ENCODE data around the gene NR4A3. TPM values are rescaled to one million over a fixed set of nuclear protein-coding genes. Genes with fewer than 3 reads are reported as not detected.

NR4A3 gene
- polyA plus RNA-seq, 1 donor (not counting 4 experiments of a cell fraction or from before 2014, with no cell fraction given): 0.16 TPM

DNA sequence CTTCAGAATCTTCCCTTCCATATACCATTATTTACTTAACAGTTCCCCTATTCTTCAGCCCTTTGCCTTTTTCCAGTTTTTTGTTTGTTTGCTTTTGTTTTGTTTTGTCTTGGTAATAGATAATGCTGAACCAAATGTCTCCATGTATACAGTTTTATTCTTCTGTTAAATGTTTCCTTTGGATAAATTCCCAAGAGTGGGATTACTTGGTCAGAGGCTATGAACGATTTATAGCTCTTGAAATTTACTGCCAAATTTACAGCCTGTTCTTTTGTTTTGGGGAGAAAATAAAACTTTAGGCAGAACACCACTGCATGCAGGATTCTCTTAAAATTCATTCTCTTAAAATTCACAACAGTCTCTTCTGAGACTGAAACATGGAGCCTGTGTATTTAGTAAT is 38.6 kb downstream of the NR4A3 start:
- no peak overlapping the region for H3K4me3 ChIP-seq (ENCODE audit: control insufficient read depth in 2 of 3, extremely low read depth in 1 of 3, insufficient read depth in 2 of 3, low read depth in 1 of 3, low read length in 3 of 3)
- H3K9me1 ChIP-seq (ENCODE audit: control insufficient read depth, extremely low read depth, insufficient read depth, low read length): no peaks in the 10 kb centered on the region
- dilution Hi-C loops (cut with MboI; ENCODE audit: extremely low pct_ligation_motif_present, low sequenced_read_pairs): no loop called here
- no peak for DNase-seq (ENCODE audit: low read depth, low spot score)
- TF ChIP-seq EZH2 (IDR thresholded peaks at IDR 0.05; ENCODE audit: low read length): no peak
- TF ChIP-seq, protein P1, sequence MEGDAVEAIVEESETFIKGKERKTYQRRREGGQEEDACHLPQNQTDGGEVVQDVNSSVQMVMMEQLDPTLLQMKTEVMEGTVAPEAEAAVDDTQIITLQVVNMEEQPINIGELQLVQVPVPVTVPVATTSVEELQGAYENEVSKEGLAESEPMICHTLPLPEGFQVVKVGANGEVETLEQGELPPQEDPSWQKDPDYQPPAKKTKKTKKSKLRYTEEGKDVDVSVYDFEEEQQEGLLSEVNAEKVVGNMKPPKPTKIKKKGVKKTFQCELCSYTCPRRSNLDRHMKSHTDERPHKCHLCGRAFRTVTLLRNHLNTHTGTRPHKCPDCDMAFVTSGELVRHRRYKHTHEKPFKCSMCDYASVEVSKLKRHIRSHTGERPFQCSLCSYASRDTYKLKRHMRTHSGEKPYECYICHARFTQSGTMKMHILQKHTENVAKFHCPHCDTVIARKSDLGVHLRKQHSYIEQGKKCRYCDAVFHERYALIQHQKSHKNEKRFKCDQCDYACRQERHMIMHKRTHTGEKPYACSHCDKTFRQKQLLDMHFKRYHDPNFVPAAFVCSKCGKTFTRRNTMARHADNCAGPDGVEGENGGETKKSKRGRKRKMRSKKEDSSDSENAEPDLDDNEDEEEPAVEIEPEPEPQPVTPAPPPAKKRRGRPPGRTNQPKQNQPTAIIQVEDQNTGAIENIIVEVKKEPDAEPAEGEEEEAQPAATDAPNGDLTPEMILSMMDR (optimal IDR thresholded peaks at IDR 0.05 in 1 of 3, IDR thresholded peaks at IDR 0.05 in 1 of 3, conservative IDR thresholded peaks at IDR 0.05 in 1 of 3; ENCODE audit: extremely low read depth in 1 of 3, insufficient read depth in 2 of 3, low read length in 3 of 3): no peak
- FAIRE-seq: no peak
- no peak overlapping the region for H3K27ac ChIP-seq (ENCODE audit: control insufficient read depth, insufficient read depth, low read length)
- no peaks in the 10 kb centered on the region for H3K36me3 ChIP-seq (ENCODE audit: control insufficient read depth in 2 of 2, extremely low read depth in 1 of 2, insufficient read depth in 2 of 2, low read length in 2 of 2)
- H3K79me2 ChIP-seq (ENCODE audit: control insufficient read depth, insufficient read depth, low read length): no peaks in the 10 kb centered on the region
- H2AFZ ChIP-seq (ENCODE audit: control insufficient read depth, low read length): no peak overlapping the region
- H3K4me2 ChIP-seq (ENCODE audit: control insufficient read depth, extremely low read depth, insufficient read depth, low read depth, low read length): no peak overlapping the region
- no peaks in the 10 kb centered on the region for H3K4me1 ChIP-seq (ENCODE audit: control insufficient read depth, extremely low read depth, insufficient read depth, low read length)
- H3K27me3 ChIP-seq (ENCODE audit: control insufficient read depth, extremely low read depth, insufficient read depth, low read length): no peaks in the 10 kb centered on the region
- no peaks in the 10 kb centered on the region for H3K9me3 ChIP-seq (ENCODE audit: control insufficient read depth, low read depth, low read length)
- H4K20me1 ChIP-seq (ENCODE audit: control insufficient read depth, extremely low read depth, insufficient read depth, low read length): no peaks in the 10 kb centered on the region
- H3K9ac ChIP-seq (ENCODE audit: control insufficient read depth, extremely low read depth, insufficient read depth, low read length): no peak overlapping the region

DNA sequence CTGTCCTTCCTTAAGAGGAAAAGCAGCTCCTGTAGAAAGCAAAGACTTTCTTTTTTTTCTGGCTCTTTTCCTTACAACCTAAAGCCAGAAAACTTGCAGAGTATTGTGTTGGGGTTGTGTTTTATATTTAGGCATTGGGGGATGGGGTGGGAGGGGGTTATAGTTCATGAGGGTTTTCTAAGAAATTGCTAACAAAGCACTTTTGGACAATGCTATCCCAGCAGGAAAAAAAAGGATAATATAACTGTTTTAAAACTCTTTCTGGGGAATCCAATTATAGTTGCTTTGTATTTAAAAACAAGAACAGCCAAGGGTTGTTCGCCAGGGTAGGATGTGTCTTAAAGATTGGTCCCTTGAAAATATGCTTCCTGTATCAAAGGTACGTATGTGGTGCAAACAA is 42.3 kb downstream of the NR4A3 start:
- TF ChIP-seq, protein P1 (optimal IDR thresholded peaks at IDR 0.05 in 1 of 3, IDR thresholded peaks at IDR 0.05 in 1 of 3, conservative IDR thresholded peaks at IDR 0.05 in 1 of 3; ENCODE audit: extremely low read depth in 1 of 3, insufficient read depth in 2 of 3, low read length in 3 of 3): no peak
- TF ChIP-seq EZH2 (IDR thresholded peaks at IDR 0.05; ENCODE audit: low read length): no peak
- no peak overlapping the region for H3K4me3 ChIP-seq (ENCODE audit: control insufficient read depth in 2 of 3, extremely low read depth in 1 of 3, insufficient read depth in 2 of 3, low read depth in 1 of 3, low read length in 3 of 3)
- H3K9me3 ChIP-seq (ENCODE audit: control insufficient read depth, low read depth, low read length): no peaks in the 10 kb centered on the region
- dilution Hi-C loops (cut with MboI; ENCODE audit: extremely low pct_ligation_motif_present, low sequenced_read_pairs): no loop called here
- DNase-seq (ENCODE audit: low read depth, low spot score): no peak
- H3K9ac ChIP-seq (ENCODE audit: control insufficient read depth, extremely low read depth, insufficient read depth, low read length): no peak overlapping the region
- no peaks in the 10 kb centered on the region for H3K4me1 ChIP-seq (ENCODE audit: control insufficient read depth, extremely low read depth, insufficient read depth, low read length)
- no peaks in the 10 kb centered on the region for H3K36me3 ChIP-seq (ENCODE audit: control insufficient read depth in 2 of 2, extremely low read depth in 1 of 2, insufficient read depth in 2 of 2, low read length in 2 of 2)
- H3K27me3 ChIP-seq (ENCODE audit: control insufficient read depth, extremely low read depth, insufficient read depth, low read length): no peaks in the 10 kb centered on the region
- no peak overlapping the region for H3K4me2 ChIP-seq (ENCODE audit: control insufficient read depth, extremely low read depth, insufficient read depth, low read depth, low read length)
- no peak overlapping the region for H2AFZ ChIP-seq (ENCODE audit: control insufficient read depth, low read length)
- H3K9me1 ChIP-seq (ENCODE audit: control insufficient read depth, extremely low read depth, insufficient read depth, low read length): no peaks in the 10 kb centered on the region
- no peaks in the 10 kb centered on the region for H3K79me2 ChIP-seq (ENCODE audit: control insufficient read depth, insufficient read depth, low read length)
- no peak overlapping the region for H3K27ac ChIP-seq (ENCODE audit: control insufficient read depth, insufficient read depth, low read length)
- no peak for FAIRE-seq
- H4K20me1 ChIP-seq (ENCODE audit: control insufficient read depth, extremely low read depth, insufficient read depth, low read length): no peaks in the 10 kb centered on the region

Data from keratinocyte (primary cell).